HEK293T (cell line): ENCODE data around the gene GNB1L.

Experiments used
- BHLHE40 ChIP-seq: fragments of 450-650 bp; IDR thresholded peaks from 2 replicates; pipeline ENCODE4 v1.6.1; 2016; ENCODE audit warnings: mild to moderate bottlenecking, moderate library complexity, borderline replicate concordance
- ELF4 ChIP-seq: fragments of 450-650 bp; IDR thresholded peaks from 2 replicates; pipeline ENCODE4 v1.6.1; 2017; ENCODE audit warnings: antibody characterized with exemption
- FOXM1 ChIP-seq: fragments of 450-650 bp; IDR thresholded peaks from 2 replicates; pipeline ENCODE4 v1.6.1; 2017; ENCODE audit warnings: mild to moderate bottlenecking, borderline replicate concordance
- L3MBTL2 ChIP-seq: fragments of 450-650 bp; conservative IDR thresholded peaks from 2 replicates; pipeline ENCODE4 v1.6.1; 2016; ENCODE audit warnings: mild to moderate bottlenecking
- LEF1 ChIP-seq: fragments of 450-650 bp; IDR thresholded peaks from 2 replicates; pipeline ENCODE4 v1.6.1; 2017; ENCODE audit warnings: mild to moderate bottlenecking, borderline replicate concordance
- SUZ12 ChIP-seq: fragments of 450-650 bp; IDR thresholded peaks from 2 replicates; pipeline ENCODE4 v1.6.1; 2016; ENCODE audit warnings: mild to moderate bottlenecking
- TARDBP ChIP-seq: fragments of 450-650 bp; IDR thresholded peaks from 2 replicates; pipeline ENCODE4 v1.6.1; 2016
- ZNF384 ChIP-seq: fragments of 450-650 bp; IDR thresholded peaks from 2 replicates; pipeline ENCODE4 v1.6.1; 2016
- TF ChIP-seq, protein P1 (sequence below): fragments of 450-650 bp; IDR thresholded peaks from 2 replicates; pipeline ENCODE4 v1.6.1; 2016

DNA sequence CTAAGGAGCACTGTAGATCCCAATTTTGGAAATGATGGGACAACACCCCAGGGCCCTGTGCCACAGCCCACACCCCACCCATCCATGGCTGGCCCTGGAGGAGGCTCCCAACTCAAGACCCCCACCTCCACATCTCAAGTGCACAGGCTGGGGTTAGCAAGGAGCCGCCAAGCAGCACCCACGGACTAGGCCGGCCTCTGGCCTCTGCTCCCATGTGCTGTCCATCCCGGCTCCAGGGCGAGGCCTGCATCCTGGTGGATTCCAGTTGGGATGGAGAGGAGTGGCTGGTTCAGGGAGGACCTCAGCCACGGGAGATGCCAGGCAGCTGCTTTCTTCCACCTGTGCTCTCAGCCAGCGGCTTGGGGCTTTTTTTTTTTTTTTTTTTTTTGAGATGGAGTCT lies 43.5 kb upstream of the GNB1L start:
- TF ChIP-seq ELF4 (no peak), FOXM1 (no peak), TARDBP (no peak), ZNF384 (no peak), SUZ12 (no peak), BHLHE40 (no peak), LEF1 (no peak), L3MBTL2 (no peak)
- TF ChIP-seq, protein P1, sequence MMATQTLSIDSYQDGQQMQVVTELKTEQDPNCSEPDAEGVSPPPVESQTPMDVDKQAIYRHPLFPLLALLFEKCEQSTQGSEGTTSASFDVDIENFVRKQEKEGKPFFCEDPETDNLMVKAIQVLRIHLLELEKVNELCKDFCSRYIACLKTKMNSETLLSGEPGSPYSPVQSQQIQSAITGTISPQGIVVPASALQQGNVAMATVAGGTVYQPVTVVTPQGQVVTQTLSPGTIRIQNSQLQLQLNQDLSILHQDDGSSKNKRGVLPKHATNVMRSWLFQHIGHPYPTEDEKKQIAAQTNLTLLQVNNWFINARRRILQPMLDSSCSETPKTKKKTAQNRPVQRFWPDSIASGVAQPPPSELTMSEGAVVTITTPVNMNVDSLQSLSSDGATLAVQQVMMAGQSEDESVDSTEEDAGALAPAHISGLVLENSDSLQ = no peak
